Astrocyte of the hippocampus (primary cell): Measurements from ENCODE around the gene TRH.
"Not testable (repeated sequence)": the region's sequence is repeated elsewhere in the genome, so short reads cannot be mapped to it uniquely, and the experiment has no call there.

ENCODE experiments used
- DNase-seq: peaks from one replicate; pipeline ENCODE4 v3.0.0; 2011; ENCODE audit warnings: low read depth, low spot score

The TRH gene

GRCh38 chr3:130010556-130010955 is 36.0 kb downstream of the TRH start:
- DNase-seq: no peak

GRCh38 chr3:130012108-130012507 is 37.6 kb downstream of the TRH start:
- not testable (repeated sequence) for DNase-seq

- DNase-seq: not testable (repeated sequence)
These were observed 38.7 kb downstream of the TRH start for GRCh38 chr3:130013246-130013645.

- peak; percentile 70 for DNase-seq
These were observed 40.0 kb downstream of the TRH start for GRCh38 chr3:130014526-130014925.

- not testable (repeated sequence) for DNase-seq
These were observed 43.1 kb downstream of the TRH start for GRCh38 chr3:130017661-130018060.

GRCh38 chr3:130026146-130026829 is 51.8 kb downstream of the TRH start:
- DNase-seq: not testable (repeated sequence)

GRCh38 chr3:130027437-130027836 is 52.9 kb downstream of the TRH start:
- not testable (repeated sequence) for DNase-seq
